Endothelial cell of umbilical vein (primary cell): ENCODE data around the gene FRYL. TPM values are rescaled to one million over a fixed set of nuclear protein-coding genes. Genes with fewer than 3 reads are reported as not detected.

Experiments used
- BruUV-seq: library from RNA; stranded (reverse); fragments of 400-500 nt; replicated peaks from 2 replicates; lab custom pipeline; 2021; lab: Mats Ljungman, UMichigan
- CTCF ChIA-PET: fragments of 300-600, 350-600 bp; sonication (Branson Sonifier 250); formaldehyde crosslinking; loops from one replicate; lab custom pipeline; 2021; ENCODE audit warnings: antibody characterized with exemption, inconsistent platforms; lab: Charles Lee
- POLR2A ChIA-PET: fragments of 300-600, 350-600 bp; sonication (Branson Sonifier 250); formaldehyde crosslinking; loops from one replicate; lab custom pipeline; 2021; ENCODE audit warnings: antibody characterized with exemption, inconsistent platforms; lab: Charles Lee
- DNase-seq: peaks from one replicate; pipeline ENCODE4 v3.0.0-alpha.2; 2011; ENCODE audit warnings: low read depth, low spot score
- FAIRE-seq: peaks from 2 replicates; lab custom pipeline; 2011; peaks lifted over from hg19 to GRCh38; lab: Jason Lieb, UNC
- H2AFZ ChIP-seq: 2 replicates; pipeline ENCODE4 v1.6.0; 2012; ENCODE audit warnings: low read depth, low read length, control low read depth, inconsistent platforms
- H3K27ac ChIP-seq: 2 replicates; pipeline ENCODE4 v1.5.1; 2011; ENCODE audit warnings: low read depth, mild to moderate bottlenecking, control low read depth, low read length, moderate library complexity; ENCODE audit not compliant: insufficient read depth
- H3K27me3 ChIP-seq, 2 experiments: 2 replicates each; pipeline versions ENCODE4 v1.6.0 to v1.6.1; 2011; ENCODE audit warnings: low read length in 2 of 2, mixed read lengths in 1 of 2; ENCODE audit not compliant: control insufficient read depth in 2 of 2, insufficient read depth in 2 of 2
- H3K36me3 ChIP-seq, 2 experiments: 2 replicates in 1 of 2; 3 replicates in 1 of 2; pipeline ENCODE4 v1.5.1; 2011; ENCODE audit warnings: low read length in 2 of 2, mild to moderate bottlenecking in 1 of 2, moderate library complexity in 1 of 2; ENCODE audit not compliant: control insufficient read depth in 2 of 2, insufficient read depth in 2 of 2; ENCODE audit errors: extremely low read depth in 1 of 2
- H3K4me1 ChIP-seq: 3 replicates; pipeline ENCODE4 v1.5.1; 2011; ENCODE audit warnings: mild to moderate bottlenecking, low read length; ENCODE audit not compliant: control insufficient read depth, insufficient read depth; ENCODE audit errors: extremely low read depth
- H3K4me2 ChIP-seq: 2 replicates; pipeline ENCODE4 v1.6.1; 2011; ENCODE audit warnings: low read length, control low read depth, mixed read lengths; ENCODE audit not compliant: insufficient read depth
- H3K4me3 ChIP-seq, 3 experiments: fragments of 200-600 bp in 1 of 3; sonication (generic), shearing (Covaris generic) in 1 of 3; replicated peaks in 1 of 3; 2 replicates each; pipeline ENCODE4 v1.5.1; 2011 to 2016; ENCODE audit warnings: control low read depth in 3 of 3, low read length in 3 of 3, mild to moderate bottlenecking in 2 of 3, inconsistent platforms in 1 of 3, low read depth in 1 of 3, moderate library complexity in 1 of 3; ENCODE audit not compliant: insufficient read depth in 1 of 3
- H3K79me2 ChIP-seq: 2 replicates; pipeline ENCODE4 v1.6.0; 2012; ENCODE audit warnings: low read length, inconsistent platforms; ENCODE audit not compliant: control insufficient read depth, insufficient read depth
- H3K9ac ChIP-seq: replicated peaks from 2 replicates; pipeline ENCODE3; 2011; ENCODE audit warnings: low read length, control low read depth; ENCODE audit not compliant: insufficient read depth; ENCODE audit errors: extremely low read depth
- H3K9me1 ChIP-seq: replicated peaks from 3 replicates; pipeline ENCODE4 v1.6.0; 2011; ENCODE audit warnings: mild to moderate bottlenecking, low read length; ENCODE audit not compliant: control insufficient read depth, insufficient read depth; ENCODE audit errors: extremely low read depth
- H3K9me3 ChIP-seq: replicated peaks from 2 replicates; pipeline ENCODE4 v1.5.1; 2012; ENCODE audit warnings: low read length, inconsistent platforms; ENCODE audit not compliant: control insufficient read depth, insufficient read depth
- H4K20me1 ChIP-seq: replicated peaks from 2 replicates; pipeline ENCODE3; 2011; ENCODE audit warnings: mild to moderate bottlenecking, low read length; ENCODE audit not compliant: control insufficient read depth, insufficient read depth; ENCODE audit errors: extremely low read depth
- EZH2 ChIP-seq: IDR thresholded peaks from 2 replicates; pipeline ENCODE4 v1.6.1; 2012; ENCODE audit warnings: borderline replicate concordance, low read depth, mild to moderate bottlenecking, moderate library complexity, low read length, inconsistent platforms; ENCODE audit not compliant: severe bottlenecking
- FOS ChIP-seq: IDR thresholded peaks from 2 replicates; pipeline ENCODE4 v1.6.1; 2011; ENCODE audit warnings: mild to moderate bottlenecking, low read length, moderate library complexity, borderline replicate concordance; ENCODE audit not compliant: insufficient read depth
- GATA2 ChIP-seq: IDR thresholded peaks from 2 replicates; pipeline ENCODE4 v1.7.0; 2011; ENCODE audit warnings: low read depth, mild to moderate bottlenecking, moderate library complexity, mixed read lengths, low read length; ENCODE audit not compliant: insufficient read length, insufficient read depth
- JUN ChIP-seq: IDR thresholded peaks from 2 replicates; pipeline ENCODE4 v1.6.1; 2011; ENCODE audit warnings: borderline replicate concordance, low read depth; ENCODE audit not compliant: insufficient read length, insufficient read depth
- MYC ChIP-seq: IDR thresholded peaks from one replicate; pipeline ENCODE4 v1.6.1; 2011; ENCODE audit warnings: mild to moderate bottlenecking, low read depth, low read length
- POLR2A ChIP-seq: IDR thresholded peaks from 2 replicates; pipeline ENCODE4 v1.6.1; 2012; ENCODE audit warnings: low read depth, mild to moderate bottlenecking, control low read depth, low read length
- POLR2AphosphoS5 ChIP-seq: IDR thresholded peaks from 2 replicates; pipeline ENCODE4 v1.6.1; 2012; ENCODE audit warnings: low read depth, mild to moderate bottlenecking, control low read depth, low read length, moderate library complexity; ENCODE audit not compliant: insufficient read depth
- dilution Hi-C: fragments of 300-500 bp; cut with MboI; formaldehyde crosslinking; loops from one replicate; pipeline ENCODE4 v1.15.0; 2019; ENCODE audit warnings: low sequenced_read_pairs; ENCODE audit not compliant: extremely low pct_ligation_motif_present
- intact Hi-C: fragments of 100-400 bp; cut with micrococcal nuclease; formaldehyde crosslinking; loops from one replicate; pipeline ENCODE4 v1.10.0; 2022
- polyA plus RNA-seq, 4 experiments: library from polyadenylated mRNA; depleted of rRNA in 3 of 4; stranded (reverse) in 3 of 4; unstranded in 1 of 4; fragments of >200 nt; gene quantifications; 2 replicates each; pipeline versions ENCODE4 v1.2.1 to v1.2.3, GENCODE V29; 2011 to 2012; ENCODE audit warnings: missing spikeins in 1 of 4
- total RNA-seq: library from RNA; stranded (reverse); gene quantifications from 2 replicates; pipeline ENCODE4 v1.2.3, GENCODE V29; 2021
- TF ChIP-seq, protein P1 (sequence below): IDR thresholded peaks from 2 replicates; pipeline ENCODE4 v1.6.1; 2011; ENCODE audit not compliant: insufficient read depth, insufficient read length
- TF ChIP-seq, protein P2 (sequence below), 2 donors: IDR thresholded peaks; 1 replicate in 1 of 2; 2 replicates in 1 of 2; pipeline ENCODE4 v1.5.1; 2011; ENCODE audit warnings: low read length in 2 of 2, mild to moderate bottlenecking in 2 of 2, moderate library complexity in 2 of 2, control low read depth in 1 of 2, inconsistent platforms in 1 of 2, low read depth in 1 of 2; ENCODE audit not compliant: insufficient read depth in 1 of 2; ENCODE audit errors: extremely low read depth in 1 of 2

The FRYL gene
- total and polyA plus RNA-seq, 2 donors (not counting 3 experiments of a cell fraction or from before 2014, with no cell fraction given) = 17.0 to 84.9 TPM

DNA sequence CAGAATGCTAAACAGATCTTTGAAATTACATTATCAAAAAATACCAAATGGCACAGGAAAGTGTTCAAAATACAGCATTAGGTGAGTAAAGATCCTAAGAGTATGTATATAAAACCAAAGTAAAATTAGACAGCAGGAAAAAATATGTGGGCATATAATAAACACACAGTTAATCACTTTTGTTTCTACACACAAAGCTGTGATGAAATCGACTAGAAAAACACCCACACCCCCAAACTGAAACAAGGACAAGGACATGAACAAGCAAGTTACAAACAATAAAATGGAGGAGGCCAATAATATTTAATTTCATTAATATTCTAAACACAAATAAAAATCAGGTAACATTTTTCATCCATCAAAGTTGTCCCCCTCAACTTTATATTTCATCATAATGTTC, 143.2 kb downstream of the FRYL start:
- Histone ChIP-seq H3K4me2 (no peak overlapping the region), H3K27ac (no peak overlapping the region), H3K27me3 (no peaks in the 10 kb centered on the region), H3K9ac (no peak overlapping the region), H3K9me1 (no peaks in the 10 kb centered on the region), H2AFZ (no peak overlapping the region), H3K4me3 (no peak overlapping the region), H3K4me1 (peaks cover 44% of the 10 kb centered on the region), H3K79me2 (peaks cover 47% of the 10 kb centered on the region), H4K20me1 (no peaks in the 10 kb centered on the region), H3K9me3 (no peaks in the 10 kb centered on the region), H3K36me3 (peaks cover 0 to 2% of the 10 kb centered on the region in 2 experiments)
- DNase-seq (no peak), FAIRE-seq (no peak)
- dilution Hi-C loops = no loop called here
- ChIA-PET CTCF (interaction anchor here (1.0 to 1.4 kb wide), 2 partner anchors 9 to 59 kb away, joined by 6 read pairs; no protein-coding TSS in a partner anchor), POLR2A (no interaction called here)
- no TSS peak for BruUV-seq
- intact Hi-C loops = loop anchor here (1.0 kb wide), 1 partner anchor 43 kb away; no protein-coding TSS in a partner anchor
- no peak for TF ChIP-seq MYC
- no peak for TF ChIP-seq EZH2
- TF ChIP-seq JUN = no peak
- no peak for TF ChIP-seq POLR2A
- TF ChIP-seq, protein P1, sequence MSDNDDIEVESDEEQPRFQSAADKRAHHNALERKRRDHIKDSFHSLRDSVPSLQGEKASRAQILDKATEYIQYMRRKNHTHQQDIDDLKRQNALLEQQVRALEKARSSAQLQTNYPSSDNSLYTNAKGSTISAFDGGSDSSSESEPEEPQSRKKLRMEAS = no peak
- TF ChIP-seq FOS = no peak
- TF ChIP-seq, protein P2, sequence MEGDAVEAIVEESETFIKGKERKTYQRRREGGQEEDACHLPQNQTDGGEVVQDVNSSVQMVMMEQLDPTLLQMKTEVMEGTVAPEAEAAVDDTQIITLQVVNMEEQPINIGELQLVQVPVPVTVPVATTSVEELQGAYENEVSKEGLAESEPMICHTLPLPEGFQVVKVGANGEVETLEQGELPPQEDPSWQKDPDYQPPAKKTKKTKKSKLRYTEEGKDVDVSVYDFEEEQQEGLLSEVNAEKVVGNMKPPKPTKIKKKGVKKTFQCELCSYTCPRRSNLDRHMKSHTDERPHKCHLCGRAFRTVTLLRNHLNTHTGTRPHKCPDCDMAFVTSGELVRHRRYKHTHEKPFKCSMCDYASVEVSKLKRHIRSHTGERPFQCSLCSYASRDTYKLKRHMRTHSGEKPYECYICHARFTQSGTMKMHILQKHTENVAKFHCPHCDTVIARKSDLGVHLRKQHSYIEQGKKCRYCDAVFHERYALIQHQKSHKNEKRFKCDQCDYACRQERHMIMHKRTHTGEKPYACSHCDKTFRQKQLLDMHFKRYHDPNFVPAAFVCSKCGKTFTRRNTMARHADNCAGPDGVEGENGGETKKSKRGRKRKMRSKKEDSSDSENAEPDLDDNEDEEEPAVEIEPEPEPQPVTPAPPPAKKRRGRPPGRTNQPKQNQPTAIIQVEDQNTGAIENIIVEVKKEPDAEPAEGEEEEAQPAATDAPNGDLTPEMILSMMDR (IDR thresholded peaks at IDR 0.05; ENCODE audit: extremely low read depth in 1 of 2, insufficient read depth in 1 of 2, low read depth in 1 of 2, low read length in 2 of 2) = no peak
- no peak for TF ChIP-seq GATA2
- no peak for TF ChIP-seq POLR2AphosphoS5
